ENCODE data around the gene ZSWIM5. TPM values are rescaled to one million over a fixed set of nuclear protein-coding genes. Genes with fewer than 3 reads are reported as not detected.
A peak's percentile ranks its signal among the peaks of the same experiment; 100 is the strongest.

ZSWIM5 gene
- total and polyA plus RNA-seq, 2 experiments from 2014 or later = 6.6 to 7.6 TPM

- Histone ChIP-seq H3K4me3 (no peak overlapping the region), H3K27ac (no peak overlapping the region), H3K9me3 (ENCODE audit: low read depth) (no peaks in the 10 kb centered on the region), H3K36me3 (no peaks in the 10 kb centered on the region), H3K27me3 (no peaks in the 10 kb centered on the region), H3K4me1 (ENCODE audit: low read depth) (no peaks in the 10 kb centered on the region)
- no peak for TF ChIP-seq CTCF (IDR thresholded peaks at IDR 0.05; ENCODE audit: low read depth, low read length)
- peak in 1 of 2 donors; percentile 16 for DNase-seq (ENCODE audit: low read depth in 1 of 2, low spot score in 1 of 2)
These were observed 180.0 kb downstream of the ZSWIM5 start for GRCh38 chr1:45026446-45026845.

- H3K4me3 ChIP-seq = no peak overlapping the region
- no peak for DNase-seq (ENCODE audit: low read depth in 1 of 2, low spot score in 1 of 2)
- no peak overlapping the region for H3K27ac ChIP-seq
- H3K27me3 ChIP-seq = no peaks in the 10 kb centered on the region
- H3K9me3 ChIP-seq (ENCODE audit: low read depth) = no peaks in the 10 kb centered on the region
- H3K36me3 ChIP-seq = no peaks in the 10 kb centered on the region
- TF ChIP-seq CTCF (IDR thresholded peaks at IDR 0.05; ENCODE audit: low read depth, low read length) = no peak
- H3K4me1 ChIP-seq (ENCODE audit: low read depth) = no peaks in the 10 kb centered on the region
These were observed 182.7 kb downstream of the ZSWIM5 start for GRCh38 chr1:45023663-45024062.

GRCh38 chr1:45018599-45019230 is 187.7 kb downstream of the ZSWIM5 start:
- TF ChIP-seq CTCF (IDR thresholded peaks at IDR 0.05; ENCODE audit: low read depth, low read length) = peak; percentile 85
- no peak overlapping the region for H3K4me3 ChIP-seq
- no peak overlapping the region for H3K27ac ChIP-seq
- no peaks in the 10 kb centered on the region for H3K4me1 ChIP-seq (ENCODE audit: low read depth)
- H3K27me3 ChIP-seq = no peaks in the 10 kb centered on the region
- no peaks in the 10 kb centered on the region for H3K9me3 ChIP-seq (ENCODE audit: low read depth)
- peaks cover 4% of the 10 kb centered on the region for H3K36me3 ChIP-seq
- DNase-seq (ENCODE audit: low read depth in 1 of 2, low spot score in 1 of 2) = peak; percentile 66 to 68

- DNase-seq (ENCODE audit: low read depth in 1 of 2, low spot score in 1 of 2) = no peak
- TF ChIP-seq CTCF (IDR thresholded peaks at IDR 0.05; ENCODE audit: low read depth, low read length) = no peak
- Histone ChIP-seq H3K27ac (no peak overlapping the region), H3K4me3 (no peak overlapping the region), H3K4me1 (ENCODE audit: low read depth) (peaks cover 8% of the 10 kb centered on the region), H3K9me3 (ENCODE audit: low read depth) (no peaks in the 10 kb centered on the region), H3K27me3 (no peaks in the 10 kb centered on the region), H3K36me3 (peaks cover 7% of the 10 kb centered on the region)
These were observed 189.6 kb downstream of the ZSWIM5 start for GRCh38 chr1:45016767-45017166.

GRCh38 chr1:45016090-45016697 is 190.2 kb downstream of the ZSWIM5 start:
- TF ChIP-seq CTCF (IDR thresholded peaks at IDR 0.05; ENCODE audit: low read depth, low read length) = no peak
- Histone ChIP-seq H3K4me1 (ENCODE audit: low read depth) (peaks cover 13% of the 10 kb centered on the region), H3K27me3 (no peaks in the 10 kb centered on the region), H3K9me3 (ENCODE audit: low read depth) (no peaks in the 10 kb centered on the region), H3K27ac (no peak overlapping the region), H3K36me3 (peaks cover 7% of the 10 kb centered on the region), H3K4me3 (no peak overlapping the region)
- DNase-seq (ENCODE audit: low read depth in 1 of 2, low spot score in 1 of 2) = no peak
